ENCODE results near the gene DET1.

- TF ChIP-seq CTCF (IDR thresholded peaks at IDR 0.05; ENCODE audit: low read depth, low read length) (no peak), MAX (IDR thresholded peaks at IDR 0.05; ENCODE audit: low read depth, low read length) (no peak), POLR2A (IDR thresholded peaks at IDR 0.05; ENCODE audit: extremely low read depth, insufficient read length) (no peak), MYC (IDR thresholded peaks at IDR 0.05; ENCODE audit: low read depth, low read length) (no peak)
These were observed 42.0 kb downstream of the DET1 start for GRCh38 chr15:88504445-88504844.

Data from NB4 (cell line).